Measurements from ENCODE around the gene GPR137.
"Not testable (repeated sequence)": the region's sequence is repeated elsewhere in the genome, so short reads cannot be mapped to it uniquely, and the experiment has no call there.

Gene GPR137

DNA sequence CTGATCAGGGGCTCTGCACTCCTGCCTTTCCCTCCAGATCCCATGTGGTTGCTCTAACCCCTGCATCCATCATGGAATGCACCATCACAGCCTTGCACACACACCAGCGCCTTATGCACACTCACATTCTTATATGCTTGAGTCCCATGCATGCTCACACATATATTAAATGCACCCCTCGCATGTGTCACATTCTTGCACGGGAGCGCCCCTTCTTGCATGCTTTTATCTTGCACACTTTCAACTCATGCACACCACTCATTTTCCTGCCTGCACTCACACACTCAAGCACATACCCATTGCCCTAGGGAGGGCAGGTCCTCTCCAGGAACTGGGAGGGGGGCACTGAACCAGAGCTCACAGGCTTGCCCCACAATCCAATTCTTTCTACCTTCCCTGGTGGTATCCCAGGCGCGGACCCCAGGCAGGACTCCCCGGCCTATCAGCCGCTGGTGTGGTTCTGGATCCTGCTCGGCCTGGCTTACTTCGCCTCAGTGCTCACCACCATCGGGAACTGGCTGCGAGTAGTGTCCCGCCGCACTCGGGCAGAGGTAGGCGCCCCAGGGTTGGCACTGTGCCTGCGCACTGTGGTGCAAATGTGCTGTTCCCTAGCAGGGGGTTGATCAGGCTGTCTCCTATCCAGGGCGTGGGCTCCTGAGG lies 12.2 kb downstream of the GPR137 start:
- no peak for FAIRE-seq
- no peak for DNase-seq (ENCODE audit: extremely low spot score, insufficient read length, low read depth)

DNA sequence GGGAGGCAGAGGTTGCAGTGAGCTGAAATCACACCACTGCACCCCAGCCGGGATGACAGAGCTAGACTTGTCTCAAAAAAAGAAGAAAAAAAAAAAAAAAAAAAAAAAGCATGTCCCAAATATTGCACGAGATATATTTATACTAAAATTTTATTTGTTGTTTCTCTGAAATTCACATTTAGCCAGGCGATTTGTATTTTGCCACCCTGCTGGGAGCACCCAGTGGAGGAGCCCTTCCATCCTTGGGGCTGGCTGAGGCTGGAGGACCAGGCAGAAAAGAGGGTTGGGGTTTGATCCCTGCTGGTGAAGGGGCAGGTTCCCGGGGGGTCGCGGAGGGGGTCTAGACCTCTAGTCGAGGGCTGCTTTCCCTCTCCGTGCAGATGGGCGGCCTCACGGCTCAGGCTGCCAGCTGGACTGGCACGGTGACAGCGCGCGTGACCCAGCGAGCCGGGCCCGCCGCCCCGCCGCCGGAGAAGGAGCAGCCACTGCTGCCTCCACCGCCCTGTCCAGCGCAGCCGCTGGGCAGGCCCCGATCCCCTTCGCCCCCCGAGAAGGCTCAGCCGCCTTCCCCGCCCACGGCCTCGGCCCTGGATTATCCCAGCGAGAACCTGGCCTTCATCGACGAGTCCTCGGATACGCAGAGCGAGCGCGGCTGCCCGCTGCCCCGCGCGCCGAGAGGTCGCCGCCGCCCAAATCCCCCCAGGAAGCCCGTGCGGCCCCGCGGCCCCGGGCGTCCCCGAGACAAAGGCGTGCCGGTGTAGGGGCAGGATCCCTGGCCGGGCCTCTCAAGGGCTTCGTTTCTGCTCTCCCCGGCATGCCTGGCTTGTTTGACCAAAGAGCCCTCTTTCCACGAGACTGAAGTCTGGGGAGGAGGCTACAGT lies 13.6 kb downstream of the GPR137 start:
- FAIRE-seq (no peak), DNase-seq (ENCODE audit: extremely low spot score, insufficient read length, low read depth) (no peak)

DNA sequence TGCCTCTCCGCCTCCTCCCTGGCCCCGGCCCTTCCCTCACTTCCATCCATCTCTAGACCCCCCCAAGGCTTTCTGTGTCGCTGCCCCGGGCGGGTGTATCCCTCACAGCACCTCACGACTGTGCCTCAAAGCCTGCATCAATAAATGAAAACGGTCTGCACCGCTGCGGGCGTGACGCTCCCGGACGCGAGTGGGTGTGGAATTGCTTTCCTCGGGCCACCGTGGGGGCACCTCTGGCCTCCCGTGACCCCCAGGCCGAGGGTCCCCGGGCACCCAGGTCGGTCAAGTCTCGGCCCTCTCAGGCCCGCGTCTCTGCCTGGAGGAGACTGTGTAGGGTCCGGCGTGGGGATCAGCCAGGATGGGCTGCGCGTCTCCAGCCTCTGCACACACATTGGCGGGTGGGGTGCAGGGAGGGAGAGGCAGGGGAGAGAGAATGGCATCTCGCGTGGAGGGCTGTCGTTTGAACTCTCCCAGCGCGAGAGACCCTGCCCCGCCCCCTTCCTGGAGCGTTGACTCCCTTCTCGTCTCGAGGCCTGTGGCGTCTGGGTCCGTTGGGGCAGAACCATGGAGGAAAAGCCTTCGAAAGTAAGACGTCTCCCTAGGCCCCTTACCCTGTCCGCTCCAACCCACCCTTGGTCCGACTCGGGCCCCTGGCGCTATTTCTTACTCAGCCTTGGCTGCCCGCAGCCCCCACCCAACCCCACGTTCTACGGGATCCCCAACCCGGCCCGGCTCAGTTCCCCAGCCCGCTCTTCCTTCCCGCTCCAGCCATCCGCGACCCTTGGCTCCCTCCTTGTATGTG lies 14.4 kb downstream of the GPR137 start, which contains the start of gene CATSPERZ:
TSS of gene CATSPERZ (plus strand) at position 512 of the 802 bp plus-strand sequence. CDS start at position 565, 53 bp downstream.
- DNase-seq (ENCODE audit: extremely low spot score, insufficient read length, low read depth) (no peak), FAIRE-seq (no peak)

DNA sequence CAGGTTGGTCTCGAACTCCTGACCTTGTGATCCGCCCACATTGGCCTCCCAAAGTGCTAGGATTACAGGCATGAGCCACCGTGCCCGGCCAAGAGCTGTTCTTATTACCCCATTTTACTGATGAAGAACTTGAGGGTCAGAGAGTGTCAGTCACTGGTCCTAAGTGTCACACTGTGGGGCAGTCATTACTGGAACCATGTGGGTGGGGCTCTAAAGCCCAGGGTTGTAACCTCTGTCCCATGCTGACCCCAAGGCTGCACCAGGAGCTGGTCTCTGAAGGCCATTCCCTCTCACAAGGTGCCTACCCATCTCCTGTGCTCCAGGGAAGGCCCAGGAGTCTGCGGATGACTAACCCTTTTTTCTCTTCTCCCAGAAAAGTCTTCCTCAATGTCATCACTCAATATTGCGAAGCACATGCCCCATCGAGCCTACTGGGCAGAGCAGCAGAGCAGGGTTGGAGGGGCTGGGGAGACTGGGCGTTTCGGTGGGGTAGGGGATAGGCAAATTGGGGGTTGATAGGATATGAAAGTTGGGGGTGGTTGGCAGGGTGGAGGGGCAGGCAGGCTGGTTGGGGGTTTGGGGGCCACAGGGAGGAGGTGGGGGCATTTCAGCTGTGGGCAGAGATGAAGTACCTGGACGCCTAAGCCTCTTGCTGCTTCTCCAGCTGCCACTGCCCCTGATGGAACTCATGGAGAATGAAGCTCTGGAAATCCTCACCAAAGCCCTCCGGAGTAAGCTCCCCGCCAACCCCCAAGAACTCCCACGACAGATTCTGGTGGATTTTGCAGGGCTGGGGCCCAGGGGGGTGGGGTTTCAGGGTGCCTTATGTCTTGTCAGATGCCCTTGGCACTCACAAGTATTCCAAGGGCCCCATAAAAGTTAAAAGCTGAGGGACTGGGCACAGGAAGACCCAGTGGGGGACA lies 17.7 kb downstream of the GPR137 start:
- DNase-seq (ENCODE audit: extremely low spot score, insufficient read length, low read depth) (no peak), FAIRE-seq (no peak)

DNA sequence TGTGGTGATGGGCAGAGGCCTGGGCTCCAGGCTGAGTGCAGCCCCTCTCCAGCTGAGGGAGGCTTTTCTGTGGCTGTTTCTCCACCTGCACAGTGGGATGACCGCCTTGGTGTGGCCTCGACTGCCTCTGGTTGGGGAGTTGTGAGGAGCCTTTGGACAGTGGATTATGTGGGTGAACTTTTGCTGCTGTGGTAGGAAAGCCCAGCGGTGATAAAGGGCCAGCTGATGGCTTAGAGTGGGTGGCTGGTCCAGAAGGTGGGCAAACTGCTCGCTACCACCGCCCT lies 18.3 kb downstream of the GPR137 start:
- DNase-seq (ENCODE audit: extremely low spot score, insufficient read length, low read depth) (no peak), FAIRE-seq (no peak)

DNA sequence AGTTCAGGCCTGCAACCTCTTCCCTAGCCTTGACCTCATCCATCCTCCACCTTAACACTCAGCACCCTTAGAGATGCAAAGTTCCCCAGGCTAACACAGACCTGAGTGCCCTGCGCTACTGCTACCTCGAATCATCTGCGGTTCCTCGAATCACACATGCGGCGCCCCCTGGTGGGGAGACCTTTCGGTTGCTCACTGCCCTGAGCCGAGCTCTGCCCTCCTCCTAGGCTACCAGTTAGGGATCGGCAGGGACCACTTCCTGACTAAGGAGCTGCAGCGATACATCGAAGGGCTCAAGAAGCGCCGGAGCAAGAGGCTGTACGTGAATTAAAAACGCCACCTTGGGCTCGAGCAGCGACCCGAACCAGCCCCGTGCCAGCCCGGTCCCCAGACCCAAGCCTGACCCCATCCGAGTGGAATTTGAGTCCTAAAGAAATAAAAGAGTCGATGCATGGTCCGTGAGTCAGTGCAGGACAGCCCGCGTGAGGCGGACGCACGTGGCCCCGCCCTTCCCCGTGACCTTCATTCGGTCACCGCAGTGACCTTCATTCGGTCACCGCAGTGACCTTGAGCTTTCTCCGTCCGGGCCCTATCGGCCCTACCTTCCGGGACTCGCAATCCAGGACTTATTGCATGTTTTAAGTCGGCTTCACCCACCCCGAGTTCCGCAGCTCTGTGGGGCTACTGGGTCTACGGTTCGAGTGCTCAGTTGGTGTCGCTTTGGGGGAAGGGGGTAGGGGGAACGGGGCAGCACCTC lies 18.8 kb downstream of the GPR137 start:
- FAIRE-seq = peak; percentile 91
- DNase-seq (ENCODE audit: extremely low spot score, insufficient read length, low read depth) = peak; percentile 81

DNA sequence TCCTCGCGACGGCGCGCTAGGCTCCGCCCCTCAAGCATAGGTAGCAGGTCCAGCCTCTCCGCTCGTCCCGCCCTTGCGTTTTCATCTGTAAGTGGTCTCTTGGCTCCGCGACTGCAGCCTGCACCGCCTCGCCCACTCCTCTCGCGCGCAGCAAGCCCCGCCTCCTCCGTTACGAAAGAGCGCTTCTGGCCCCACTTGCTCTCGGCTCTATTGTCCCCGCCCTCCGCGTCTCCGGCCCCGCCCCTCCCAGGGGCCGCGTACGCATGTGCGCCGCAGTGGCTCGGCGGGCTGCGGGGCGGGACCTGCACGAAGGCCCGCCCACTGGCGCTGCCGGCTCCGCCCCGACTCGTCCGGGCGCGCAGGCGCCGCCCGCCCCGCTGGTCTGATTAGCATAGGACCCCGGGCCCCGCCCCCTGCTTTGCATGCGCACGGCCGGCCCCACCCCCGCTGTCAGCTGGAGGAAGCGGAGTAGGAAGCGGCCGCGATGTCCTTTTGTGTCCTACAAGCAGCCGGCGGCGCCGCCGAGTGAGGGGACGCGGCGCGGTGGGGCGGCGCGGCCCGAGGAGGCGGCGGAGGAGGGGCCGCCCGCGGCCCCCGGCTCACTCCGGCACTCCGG lies 19.5 kb downstream of the GPR137 start, which contains the start of gene ESRRA:
TSS of gene ESRRA (plus strand) at position 450 of the 616 bp plus-strand sequence. CDS start 1,656 bp downstream, outside the sequence.
- DNase-seq (ENCODE audit: extremely low spot score, insufficient read length, low read depth) = peak; percentile 94

DNA sequence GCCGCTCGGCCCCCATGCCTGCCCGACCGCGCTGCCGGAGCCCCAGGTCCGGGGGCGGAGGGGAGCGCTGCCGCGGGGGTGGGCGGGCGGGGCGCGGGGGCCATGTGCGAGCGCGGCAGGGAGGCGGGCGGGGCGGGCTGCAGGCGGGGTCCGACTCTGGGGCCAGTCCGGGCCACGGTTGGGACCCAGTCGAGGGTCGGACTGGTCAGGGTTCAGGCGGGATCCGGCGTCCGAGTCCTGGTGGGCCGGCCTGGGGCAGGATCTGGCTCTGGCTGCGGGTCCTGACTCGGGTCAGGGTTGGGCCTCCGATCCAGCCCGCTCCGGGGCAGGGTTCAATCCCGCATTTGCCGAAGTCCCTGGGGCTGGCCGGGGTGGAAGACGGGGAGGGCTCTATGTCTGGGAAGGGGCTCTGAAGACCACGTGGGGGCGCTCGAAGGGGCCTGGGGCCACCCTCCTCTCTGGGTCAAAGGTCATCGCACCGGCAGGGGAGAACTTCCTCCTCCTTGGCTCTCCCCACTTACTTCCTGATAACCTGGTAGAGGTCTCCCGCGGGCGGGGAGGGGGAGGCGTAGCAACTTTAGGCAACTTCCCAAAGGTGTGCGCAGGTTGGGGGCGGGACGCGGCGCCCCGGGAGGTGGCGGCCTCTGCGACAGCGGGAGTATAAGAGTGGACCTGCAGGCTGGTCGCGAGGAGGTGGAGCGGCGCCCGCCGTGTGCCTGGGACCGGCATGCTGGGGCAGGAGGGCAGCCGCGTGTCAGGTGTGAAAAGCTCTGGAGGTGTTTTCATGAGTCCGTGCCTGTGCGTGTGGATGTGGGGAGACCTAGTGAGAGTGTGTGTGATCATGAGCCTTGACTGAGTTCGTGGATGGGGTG lies 20.3 kb downstream of the GPR137 start:
- DNase-seq (ENCODE audit: extremely low spot score, insufficient read length, low read depth) = no peak

More for the DNA sequence above, 19.5 kb downstream of the GPR137 start, which contains the start of gene ESRRA:
- FAIRE-seq = peak; percentile 96

DNA sequence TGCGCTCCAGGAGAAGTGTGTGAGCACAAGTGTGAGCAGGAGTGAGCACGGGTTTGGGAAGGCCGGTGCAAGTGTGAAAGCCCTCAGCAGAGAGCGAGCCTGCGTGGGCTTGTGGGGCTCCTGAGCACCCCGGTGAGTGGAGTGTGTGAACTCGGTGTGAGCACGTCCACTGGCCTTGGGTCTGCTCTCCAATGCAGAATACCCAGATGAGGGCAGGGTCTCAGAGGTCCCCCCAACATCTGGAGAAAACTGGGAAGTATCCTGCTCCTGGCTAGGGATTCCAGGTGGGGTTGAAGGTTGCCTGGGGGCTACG lies 20.9 kb downstream of the GPR137 start:
- no peak for FAIRE-seq

More for the DNA sequence above, 20.3 kb downstream of the GPR137 start:
- FAIRE-seq = peak; percentile 26

DNA sequence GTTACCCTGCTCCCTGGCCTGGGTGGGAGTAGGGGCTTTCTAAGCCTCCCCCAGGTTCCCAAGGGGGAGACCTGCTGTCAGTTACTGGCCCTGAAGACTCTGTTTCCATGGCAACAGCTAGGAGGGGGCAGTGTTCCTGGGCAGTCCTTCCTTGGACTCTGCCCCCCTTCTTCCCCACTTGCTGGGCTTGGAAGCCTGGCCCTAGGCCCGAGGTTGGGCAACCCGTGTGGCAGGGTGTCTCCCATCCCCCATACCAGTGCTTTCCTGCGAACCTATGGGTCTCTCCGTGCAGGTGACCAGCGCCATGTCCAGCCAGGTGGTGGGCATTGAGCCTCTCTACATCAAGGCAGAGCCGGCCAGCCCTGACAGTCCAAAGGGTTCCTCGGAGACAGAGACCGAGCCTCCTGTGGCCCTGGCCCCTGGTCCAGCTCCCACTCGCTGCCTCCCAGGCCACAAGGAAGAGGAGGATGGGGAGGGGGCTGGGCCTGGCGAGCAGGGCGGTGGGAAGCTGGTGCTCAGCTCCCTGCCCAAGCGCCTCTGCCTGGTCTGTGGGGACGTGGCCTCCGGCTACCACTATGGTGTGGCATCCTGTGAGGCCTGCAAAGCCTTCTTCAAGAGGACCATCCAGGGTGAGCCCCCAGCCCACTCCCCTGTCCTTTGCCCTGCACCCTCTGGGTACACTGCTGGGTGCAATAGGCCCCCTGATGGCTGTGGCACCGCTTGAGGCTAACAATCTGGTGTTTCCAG lies 21.4 kb downstream of the GPR137 start:
- no peak for FAIRE-seq
- DNase-seq (ENCODE audit: extremely low spot score, insufficient read length, low read depth) = no peak

More for the DNA sequence above, 20.9 kb downstream of the GPR137 start:
- DNase-seq (ENCODE audit: extremely low spot score, insufficient read length, low read depth) = no peak

DNA sequence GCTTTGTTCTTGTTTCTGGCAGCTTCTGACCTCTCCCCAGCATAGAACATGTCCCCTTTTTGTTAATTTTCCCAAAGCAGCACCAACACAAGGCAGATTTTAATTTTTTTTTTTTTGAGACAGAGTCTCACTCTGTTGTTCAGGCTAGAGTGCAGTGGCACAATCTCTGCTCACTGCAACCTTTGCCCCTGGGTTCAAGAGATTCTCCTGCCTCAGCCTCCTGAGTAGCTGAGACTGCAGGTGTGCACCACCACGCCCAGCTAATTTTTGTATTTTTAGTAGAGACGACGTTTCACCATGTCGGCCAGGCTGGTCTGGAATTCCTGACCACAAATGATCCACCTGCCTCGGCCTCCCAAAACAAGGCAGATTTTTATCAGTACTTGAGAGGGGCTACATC lies 22.1 kb downstream of the GPR137 start:
- not testable (repeated sequence) for DNase-seq (ENCODE audit: extremely low spot score, insufficient read length, low read depth); FAIRE-seq

DNA sequence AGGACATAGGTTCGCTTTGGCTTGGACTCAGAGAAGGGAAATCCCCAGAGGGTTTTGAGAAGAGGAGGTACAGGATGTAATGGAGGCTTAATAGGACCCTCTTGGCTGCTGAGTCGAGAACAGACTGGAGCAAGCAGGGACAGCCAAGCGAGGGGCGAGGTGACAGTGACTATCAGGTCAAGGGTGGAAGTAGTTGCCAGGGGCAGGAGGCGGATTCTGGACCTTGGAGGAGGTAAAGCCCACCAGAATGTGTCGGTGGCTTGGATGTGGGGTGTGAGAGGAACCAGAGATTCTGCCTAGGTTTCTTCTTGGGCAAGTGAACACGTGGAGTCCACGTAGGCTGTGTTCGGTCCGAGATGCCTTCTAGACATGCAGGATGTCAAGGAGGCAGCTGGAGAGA lies 27.3 kb downstream of the GPR137 start:
- DNase-seq (ENCODE audit: extremely low spot score, insufficient read length, low read depth) = no peak
- FAIRE-seq = no peak

DNA sequence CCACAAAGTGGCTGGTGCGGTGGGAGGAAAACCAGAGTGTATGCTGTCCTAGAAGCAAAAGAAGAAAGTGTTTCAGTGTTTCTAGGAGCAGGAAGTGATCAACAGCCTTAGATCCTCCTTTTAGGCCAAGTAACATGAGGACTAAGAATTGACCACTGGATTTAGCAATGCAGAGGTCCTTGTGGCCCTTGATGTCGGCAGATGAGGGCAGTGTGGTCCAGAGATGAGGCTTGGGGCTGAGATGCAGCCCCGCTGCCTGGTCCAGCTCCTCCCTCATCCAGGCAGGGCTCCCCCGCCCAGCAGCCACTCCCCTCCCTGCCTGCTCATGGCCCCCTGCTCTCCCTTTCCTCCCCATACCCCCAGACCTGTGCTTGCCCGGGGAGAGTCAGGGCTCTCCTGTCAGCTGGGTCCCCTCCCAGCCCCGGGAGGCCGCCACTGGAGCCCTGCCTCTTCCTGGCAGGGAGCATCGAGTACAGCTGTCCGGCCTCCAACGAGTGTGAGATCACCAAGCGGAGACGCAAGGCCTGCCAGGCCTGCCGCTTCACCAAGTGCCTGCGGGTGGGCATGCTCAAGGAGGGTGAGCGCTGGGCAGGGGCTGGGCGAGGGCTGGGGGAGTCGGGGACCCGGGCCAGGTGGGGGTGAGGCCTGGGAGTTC lies 28.0 kb downstream of the GPR137 start:
- no peak for FAIRE-seq

DNA sequence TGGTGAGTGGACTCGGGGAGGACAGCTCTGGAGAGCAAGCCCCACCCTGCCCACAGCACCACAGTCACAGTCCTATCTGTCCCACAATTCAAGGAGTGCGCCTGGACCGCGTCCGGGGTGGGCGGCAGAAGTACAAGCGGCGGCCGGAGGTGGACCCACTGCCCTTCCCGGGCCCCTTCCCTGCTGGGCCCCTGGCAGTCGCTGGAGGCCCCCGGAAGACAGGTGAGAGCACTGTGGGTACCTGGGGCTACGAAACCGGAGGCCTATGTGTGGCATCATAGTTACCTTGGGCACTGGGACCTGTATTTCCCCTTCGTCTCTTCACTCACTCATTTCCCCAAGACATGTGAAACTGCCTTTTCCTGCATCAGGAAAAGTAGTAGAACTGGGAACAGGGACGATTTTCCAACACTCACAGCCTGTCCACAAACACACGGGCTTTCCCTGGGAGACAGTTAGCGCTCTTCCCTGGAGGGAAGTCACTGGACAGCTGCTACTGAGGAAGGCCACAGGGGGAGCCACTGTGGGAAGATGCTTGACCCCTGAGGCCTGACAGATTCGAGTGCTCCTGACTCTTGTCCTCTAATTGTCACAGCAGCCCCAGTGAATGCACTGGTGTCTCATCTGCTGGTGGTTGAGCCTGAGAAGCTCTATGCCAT lies 28.6 kb downstream of the GPR137 start:
- no peak for FAIRE-seq
- DNase-seq (ENCODE audit: extremely low spot score, insufficient read length, low read depth) = no peak

More for the DNA sequence above, 28.0 kb downstream of the GPR137 start:
- DNase-seq (ENCODE audit: extremely low spot score, insufficient read length, low read depth) = no peak

DNA sequence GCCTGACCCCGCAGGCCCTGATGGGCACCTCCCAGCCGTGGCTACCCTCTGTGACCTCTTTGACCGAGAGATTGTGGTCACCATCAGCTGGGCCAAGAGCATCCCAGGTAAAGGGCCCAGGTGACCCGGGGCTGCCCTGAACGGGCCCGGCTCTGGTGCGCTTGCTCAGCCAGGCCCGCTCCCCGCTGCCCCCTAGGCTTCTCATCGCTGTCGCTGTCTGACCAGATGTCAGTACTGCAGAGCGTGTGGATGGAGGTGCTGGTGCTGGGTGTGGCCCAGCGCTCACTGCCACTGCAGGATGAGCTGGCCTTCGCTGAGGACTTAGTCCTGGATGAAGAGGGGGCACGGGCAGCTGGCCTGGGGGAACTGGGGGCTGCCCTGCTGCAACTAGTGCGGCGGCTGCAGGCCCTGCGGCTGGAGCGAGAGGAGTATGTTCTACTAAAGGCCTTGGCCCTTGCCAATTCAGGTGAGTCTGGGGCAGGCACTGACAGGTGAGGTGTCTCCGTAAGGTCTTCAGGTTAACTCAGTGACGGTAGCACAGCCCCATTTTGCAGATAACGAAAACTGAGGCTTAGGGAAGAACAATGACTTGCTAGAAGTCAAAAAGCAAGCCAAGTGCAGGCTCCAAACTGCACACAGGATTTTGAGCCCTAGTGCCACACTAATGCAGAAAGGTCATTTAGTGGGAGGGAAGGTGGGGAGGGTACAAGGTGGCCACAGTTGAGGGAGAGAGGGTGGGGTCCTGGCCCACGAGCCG lies 29.3 kb downstream of the GPR137 start:
- DNase-seq (ENCODE audit: extremely low spot score, insufficient read length, low read depth) (no peak), FAIRE-seq (no peak)

Measured in GM18507 (cell line).